Activated CD4-positive, CD25-positive, alpha-beta regulatory T cell (primary cell): ENCODE data around the gene NR4A2.
"Not testable (repeated sequence)": the region's sequence is repeated elsewhere in the genome, so short reads cannot be mapped to it uniquely, and the experiment has no call there.

Experiments used
- DNase-seq, 4 experiments: peaks; one replicate each; lab custom pipeline; 2025; lab: John Stamatoyannopoulos, UW

Gene NR4A2

GRCh38 chr2:156321243-156321904, 11.1 kb downstream of the NR4A2 start:
- DNase-seq = no peak

- no peak for DNase-seq
Observed at GRCh38 chr2:156320486-156321098, 11.9 kb downstream of the NR4A2 start.

- no peak for DNase-seq
Observed at GRCh38 chr2:156319811-156320485, 12.6 kb downstream of the NR4A2 start.

GRCh38 chr2:156317631-156318030, 14.9 kb downstream of the NR4A2 start:
- no peak for DNase-seq

GRCh38 chr2:156311976-156312375, 20.5 kb downstream of the NR4A2 start:
- DNase-seq = no peak

GRCh38 chr2:156310773-156311172, 21.7 kb downstream of the NR4A2 start:
- no peak for DNase-seq

DNA sequence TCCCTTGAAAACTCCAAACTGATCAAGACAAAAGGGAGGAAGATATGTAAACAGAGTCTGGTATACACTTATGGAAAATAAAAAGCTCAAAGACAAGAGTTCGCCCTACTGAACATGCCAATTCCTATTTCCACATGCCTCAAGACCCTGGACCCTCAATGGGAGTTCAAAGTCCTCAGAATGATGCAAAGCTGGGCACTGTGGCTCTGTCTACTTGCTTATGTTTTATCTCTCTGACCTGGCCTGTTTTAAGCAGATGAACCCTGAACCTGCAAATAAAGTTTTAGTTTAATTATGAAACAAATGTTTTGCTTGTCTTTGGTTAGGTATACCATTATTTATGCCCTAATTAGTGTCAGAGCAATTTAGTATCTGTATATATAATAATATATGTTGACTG, 22.6 kb downstream of the NR4A2 start:
- no peak for DNase-seq

DNA sequence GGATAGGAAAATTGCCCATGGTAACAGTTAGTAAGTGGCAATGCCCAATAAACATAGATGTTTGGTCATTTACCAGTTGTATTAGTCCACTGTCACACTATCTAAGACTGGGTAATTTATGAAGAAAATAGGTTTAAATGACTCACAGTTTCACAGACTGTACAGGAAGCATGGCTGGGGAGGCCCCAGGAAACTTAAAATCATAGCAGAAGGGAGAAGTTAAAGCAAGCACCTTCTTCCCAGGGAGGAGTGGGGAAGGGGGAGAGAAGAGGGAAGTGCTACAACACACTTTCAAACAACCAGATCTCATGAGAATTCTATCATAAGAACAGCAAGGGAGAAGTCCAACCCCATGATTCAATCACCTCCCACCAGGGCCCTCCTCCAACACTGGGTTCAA, 23.4 kb downstream of the NR4A2 start:
- no peak for DNase-seq

- DNase-seq = no peak
Observed at GRCh38 chr2:156306821-156307220, 25.7 kb downstream of the NR4A2 start.

DNA sequence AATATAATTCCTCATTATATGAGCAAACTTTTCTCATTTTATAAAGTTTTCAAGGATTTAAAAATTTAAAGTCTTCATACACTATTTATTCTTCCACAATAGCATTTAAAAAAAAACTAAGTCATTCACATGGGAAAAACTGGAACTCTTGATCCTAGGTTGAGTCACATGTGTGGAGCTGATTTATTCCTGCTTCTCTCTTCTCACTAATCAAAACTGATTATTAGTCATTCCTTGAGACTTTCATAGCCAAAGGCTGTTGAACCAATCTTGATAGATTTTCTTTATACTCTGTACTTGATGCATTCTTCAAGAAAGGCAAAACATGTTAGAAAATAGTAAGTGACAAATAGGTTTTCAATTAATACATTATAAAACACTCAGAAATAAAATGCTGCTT, 27.4 kb downstream of the NR4A2 start:
- no peak for DNase-seq

DNA sequence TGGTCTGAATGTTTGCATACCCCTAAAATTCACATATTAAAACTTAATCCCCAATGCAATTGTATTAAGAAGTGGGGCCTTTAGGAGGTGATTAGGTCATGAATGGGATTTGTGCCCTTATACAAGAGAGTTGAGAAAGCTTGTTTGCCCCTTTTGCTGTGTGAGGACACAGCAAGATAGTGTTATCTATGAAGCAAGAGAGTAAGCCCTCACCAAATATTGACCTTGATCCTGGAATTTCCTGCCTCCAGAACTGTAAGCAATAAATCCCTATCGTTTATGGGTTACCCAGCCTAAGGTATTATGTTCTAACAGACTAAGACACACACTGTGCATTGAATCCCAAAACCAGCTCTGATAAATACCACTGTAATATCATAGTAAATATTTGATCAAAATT, 32.2 kb downstream of the NR4A2 start:
- no peak for DNase-seq

- no peak for DNase-seq
Observed at GRCh38 chr2:156294945-156295580, 37.5 kb downstream of the NR4A2 start.

DNA sequence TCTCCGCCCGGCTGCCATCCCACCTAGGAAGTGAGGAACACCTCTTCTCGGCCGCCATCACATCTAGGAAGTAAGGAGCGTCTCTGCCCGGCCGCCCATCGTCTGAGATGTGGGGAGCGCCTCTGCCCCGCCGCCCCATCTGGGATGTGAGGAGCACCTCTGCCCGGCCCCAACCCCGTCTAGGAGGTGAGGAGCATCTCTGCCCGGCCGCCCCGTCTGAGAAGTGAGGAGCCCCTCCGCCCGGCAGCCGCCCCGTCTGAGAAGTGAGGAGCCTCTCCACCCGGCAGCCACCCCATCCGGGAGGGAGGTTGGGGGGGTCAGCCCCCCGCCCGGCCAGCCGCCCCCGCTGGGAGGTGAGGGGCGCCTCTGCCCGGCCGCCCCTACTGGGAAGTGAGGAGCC, 39.1 kb downstream of the NR4A2 start:
- DNase-seq = not testable (repeated sequence)

DNA sequence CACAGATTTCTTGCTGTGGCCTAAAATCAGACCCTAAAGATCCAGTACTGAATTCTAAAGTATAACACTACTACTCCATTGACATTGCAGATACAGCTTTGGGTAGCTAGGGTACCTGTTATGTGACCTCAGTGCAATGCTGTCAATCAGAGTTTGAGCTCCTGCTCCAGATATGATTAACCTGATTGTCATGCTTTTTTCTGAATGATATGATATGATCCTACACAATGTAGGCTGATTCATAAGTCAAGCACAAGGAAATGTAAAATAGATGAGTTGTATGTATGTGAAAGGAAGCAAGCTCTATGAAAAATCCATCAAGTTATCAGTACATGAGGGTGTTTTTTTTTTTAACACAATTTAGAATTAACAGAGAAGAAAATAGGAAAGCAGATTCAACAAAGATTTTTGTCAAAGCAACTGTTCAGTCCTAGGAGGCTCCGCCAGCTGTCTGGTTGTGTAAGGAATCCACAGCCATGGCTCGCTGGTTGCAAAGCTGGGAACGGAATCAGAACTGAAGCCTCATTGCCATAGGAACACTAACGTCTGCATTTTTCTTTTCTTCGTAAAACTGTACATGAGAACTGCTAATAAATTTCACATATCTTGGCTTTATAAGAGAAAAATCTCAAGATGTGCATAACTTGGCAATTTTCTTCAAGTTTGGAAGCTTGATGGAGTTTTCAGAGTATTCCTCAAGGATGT, 52.9 kb downstream of the NR4A2 start:
- DNase-seq = no peak
